Measurements from ENCODE around the gene KRTAP9-9.
"Not testable (repeated sequence)": the region's sequence is repeated elsewhere in the genome, so short reads cannot be mapped to it uniquely, and the experiment has no call there.

Gene KRTAP9-9

GRCh38 chr17:41258406-41258805, 3.2 kb downstream of the KRTAP9-9 start:
- H3K27ac ChIP-seq = no peak overlapping the region
- TF ChIP-seq ZFX (IDR thresholded peaks at IDR 0.05; ENCODE audit: borderline replicate concordance) = no peak
- TF ChIP-seq, protein P1, sequence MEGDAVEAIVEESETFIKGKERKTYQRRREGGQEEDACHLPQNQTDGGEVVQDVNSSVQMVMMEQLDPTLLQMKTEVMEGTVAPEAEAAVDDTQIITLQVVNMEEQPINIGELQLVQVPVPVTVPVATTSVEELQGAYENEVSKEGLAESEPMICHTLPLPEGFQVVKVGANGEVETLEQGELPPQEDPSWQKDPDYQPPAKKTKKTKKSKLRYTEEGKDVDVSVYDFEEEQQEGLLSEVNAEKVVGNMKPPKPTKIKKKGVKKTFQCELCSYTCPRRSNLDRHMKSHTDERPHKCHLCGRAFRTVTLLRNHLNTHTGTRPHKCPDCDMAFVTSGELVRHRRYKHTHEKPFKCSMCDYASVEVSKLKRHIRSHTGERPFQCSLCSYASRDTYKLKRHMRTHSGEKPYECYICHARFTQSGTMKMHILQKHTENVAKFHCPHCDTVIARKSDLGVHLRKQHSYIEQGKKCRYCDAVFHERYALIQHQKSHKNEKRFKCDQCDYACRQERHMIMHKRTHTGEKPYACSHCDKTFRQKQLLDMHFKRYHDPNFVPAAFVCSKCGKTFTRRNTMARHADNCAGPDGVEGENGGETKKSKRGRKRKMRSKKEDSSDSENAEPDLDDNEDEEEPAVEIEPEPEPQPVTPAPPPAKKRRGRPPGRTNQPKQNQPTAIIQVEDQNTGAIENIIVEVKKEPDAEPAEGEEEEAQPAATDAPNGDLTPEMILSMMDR (IDR thresholded peaks at IDR 0.05) = no peak

DNA sequence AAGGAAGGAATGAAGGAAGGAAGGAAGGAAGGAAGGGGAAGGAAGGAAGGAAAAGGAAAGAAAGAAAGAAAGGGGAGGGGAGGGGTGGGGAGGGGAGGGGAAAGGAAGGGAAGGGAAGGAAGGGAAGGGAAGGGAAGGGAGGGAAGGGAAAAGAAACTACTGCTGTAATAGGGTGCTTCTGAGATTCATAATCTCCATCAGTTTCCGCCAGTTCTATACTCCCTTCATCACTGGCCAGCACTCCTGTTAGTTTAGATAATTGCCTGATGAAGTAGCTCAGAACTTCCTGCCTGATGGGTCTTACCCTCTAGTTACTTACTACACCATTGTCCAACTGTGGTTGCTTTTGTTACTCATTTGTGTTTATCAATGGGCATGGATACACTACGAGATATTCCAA, 8.0 kb downstream of the KRTAP9-9 start:
- no peak for TF ChIP-seq ZFX (IDR thresholded peaks at IDR 0.05; ENCODE audit: borderline replicate concordance)
- TF ChIP-seq, protein P1 (IDR thresholded peaks at IDR 0.05) = no peak

GRCh38 chr17:41264599-41264998, 9.4 kb downstream of the KRTAP9-9 start:
- no peak overlapping the region for H3K27ac ChIP-seq
- TF ChIP-seq, protein P1 (IDR thresholded peaks at IDR 0.05) = no peak
- TF ChIP-seq ZFX (IDR thresholded peaks at IDR 0.05; ENCODE audit: borderline replicate concordance) = no peak

More for the DNA sequence above, 8.0 kb downstream of the KRTAP9-9 start:
- no peak overlapping the region for H3K27ac ChIP-seq

DNA sequence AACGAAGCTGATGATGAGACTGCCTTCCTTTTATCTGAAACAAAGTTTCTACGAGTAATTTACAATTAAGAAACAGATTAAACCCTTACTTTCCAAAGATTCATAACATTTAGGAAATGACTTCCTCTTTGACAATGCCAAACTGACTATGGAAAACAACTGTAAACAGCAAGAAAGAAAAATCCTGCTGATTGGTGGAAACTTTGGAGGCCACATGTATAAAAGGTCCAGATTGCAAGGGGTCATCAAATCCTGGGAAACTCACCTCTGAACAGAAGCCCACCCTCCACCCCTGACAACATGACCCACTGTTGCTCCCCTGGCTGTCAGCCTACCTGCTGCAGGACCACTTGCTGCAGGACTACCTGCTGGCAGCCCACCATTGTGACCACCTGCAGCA, 9.9 kb downstream of the KRTAP9-9 start, which contains the start of gene KRTAP9-6:
Gene KRTAP9-6, plus strand, starts transcription at position 301 of the 400 bp plus-strand sequence. Its CDS starts 0 bp downstream, at position 301.
- TF ChIP-seq, protein P1 (IDR thresholded peaks at IDR 0.05) = no peak
- TF ChIP-seq ZFX (IDR thresholded peaks at IDR 0.05; ENCODE audit: borderline replicate concordance) = no peak
- no peak within 1 kb of the TSS for H3K27ac ChIP-seq

- H3K27ac ChIP-seq = no peak overlapping the region
- TF ChIP-seq ZFX (IDR thresholded peaks at IDR 0.05; ENCODE audit: borderline replicate concordance) = no peak
- TF ChIP-seq, protein P1 (IDR thresholded peaks at IDR 0.05) = no peak
These were observed 12.5 kb downstream of the KRTAP9-9 start for GRCh38 chr17:41267711-41268110.

- not testable (repeated sequence) for H3K27ac ChIP-seq
These were observed 16.1 kb downstream of the KRTAP9-9 start for GRCh38 chr17:41271323-41271722.

DNA sequence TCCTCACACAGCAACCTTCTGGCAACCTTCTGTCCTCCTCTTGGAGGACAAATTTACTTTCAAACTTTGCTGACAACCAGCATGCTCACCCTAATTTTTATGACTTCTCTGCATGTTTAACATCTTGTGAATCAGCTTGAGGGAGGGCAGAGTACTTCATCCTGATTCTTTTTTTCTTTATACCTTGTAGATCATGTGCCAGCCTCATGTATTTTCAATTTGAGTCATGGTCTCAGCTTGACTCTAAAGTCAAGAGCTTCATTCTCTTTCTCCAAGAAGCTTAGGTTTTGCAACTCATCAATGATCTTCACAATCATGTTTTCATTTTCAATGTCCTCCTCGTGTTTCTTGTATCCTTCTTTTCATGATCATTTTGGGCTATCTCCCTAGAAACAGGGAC, 16.7 kb downstream of the KRTAP9-9 start:
- no peak for TF ChIP-seq ZFX (IDR thresholded peaks at IDR 0.05; ENCODE audit: borderline replicate concordance)
- TF ChIP-seq, protein P1 (IDR thresholded peaks at IDR 0.05) = no peak
- H3K27ac ChIP-seq = no peak overlapping the region

- H3K27ac ChIP-seq = not testable (repeated sequence)
These were observed 20.5 kb downstream of the KRTAP9-9 start, which contains the start of gene KRTAP9-7 for GRCh38 chr17:41275648-41276190. TSS of gene KRTAP9-7 (plus strand) at chr17:41275698. CDS start at chr17:41275698, 0 bp downstream.

Measured in 22Rv1 (cell line).